ENCODE data around the gene TMEM175. TPM values are rescaled to one million over a fixed set of nuclear protein-coding genes. Genes with fewer than 3 reads are reported as not detected.

The TMEM175 gene
- total and polyA plus RNA-seq, 2 of the 8 experiments (the other 6 are each of a cell fraction or from before 2014, with no cell fraction given): 4.9 to 20.7 TPM

DNA sequence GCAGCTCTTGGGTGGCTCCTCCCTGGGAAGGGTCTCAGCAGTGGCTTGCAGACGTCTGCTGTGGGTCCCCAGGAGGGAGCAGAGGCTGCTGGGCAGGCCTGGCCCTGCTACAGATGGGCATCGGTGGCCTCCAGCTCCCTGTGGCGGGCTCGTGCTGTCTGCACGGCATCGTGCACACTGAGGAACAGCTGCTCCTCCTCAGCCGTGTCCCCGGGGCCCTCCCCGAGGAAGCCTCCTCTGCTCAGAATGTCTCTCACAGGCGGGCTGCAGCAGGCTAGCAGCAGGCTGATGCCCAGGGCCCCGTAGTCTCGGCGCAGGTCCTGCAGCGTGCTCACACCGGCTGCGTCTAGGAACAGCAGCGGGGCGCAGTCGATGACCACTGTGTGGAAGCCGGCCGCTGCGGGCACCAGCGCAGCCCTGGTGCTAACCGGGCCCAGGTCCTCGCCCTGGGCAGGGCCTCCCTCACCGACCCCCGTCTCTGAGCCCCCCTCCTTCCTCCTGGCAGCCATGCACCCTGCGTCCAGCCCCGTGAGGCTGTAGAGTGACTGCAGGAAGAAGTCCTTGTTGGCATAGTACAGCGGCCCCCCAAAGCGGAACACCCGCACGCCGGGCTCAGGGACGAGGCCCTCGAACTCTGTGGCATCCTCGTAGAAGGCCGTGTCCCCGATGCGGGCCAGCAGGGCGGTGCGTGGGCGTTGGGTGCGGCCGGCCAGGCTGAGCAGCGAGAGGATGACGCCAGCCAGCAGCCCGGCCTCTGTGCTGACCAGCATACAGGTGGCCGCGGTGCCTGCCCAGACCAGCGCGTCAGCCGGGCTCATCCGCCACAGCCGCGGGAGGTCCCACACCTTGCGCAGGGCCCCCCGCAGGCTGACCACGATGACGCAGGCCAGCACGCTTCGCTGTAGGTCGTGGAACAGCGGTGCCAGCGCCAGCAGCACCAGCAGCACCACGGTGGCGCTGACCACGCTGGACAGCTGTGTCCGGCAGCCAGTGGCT is 56.8 kb downstream of the TMEM175 start (continued):
- no peak for TF ChIP-seq ATF2 (IDR thresholded peaks at IDR 0.05; ENCODE audit: low read length)
- no peak for TF ChIP-seq GTF2F1 (IDR thresholded peaks at IDR 0.05; ENCODE audit: borderline replicate concordance, low read depth, low read length)
- TF ChIP-seq EZH2 (IDR thresholded peaks at IDR 0.05; ENCODE audit: low read depth, low read length, severe bottlenecking): no peak
- no peak for TF ChIP-seq CHD7 (IDR thresholded peaks at IDR 0.05; ENCODE audit: insufficient replicate concordance, low read length)
- TF ChIP-seq KDM4A (IDR thresholded peaks at IDR 0.05; ENCODE audit: low read depth, low read length, severe bottlenecking): no peak
- TF ChIP-seq TCF12 (IDR thresholded peaks at IDR 0.05; ENCODE audit: low read depth, low read length): no peak
- no peak for TF ChIP-seq POLR2AphosphoS5 (IDR thresholded peaks at IDR 0.05; ENCODE audit: low read depth, low read length)
